Prostate gland (tissue), 2 donors: ENCODE data around the gene NTSR2.

Source experiments
- CTCF ChIP-seq, 4 experiments: fragments of 200-600 bp in 2 of 4; fragments of 450-650 bp in 2 of 4; sonication (generic) in 2 of 4; IDR thresholded peaks; 1 replicate in 3 of 4; 2 replicates in 1 of 4; pipeline ENCODE4 v1.5.1; 2016 to 2019; ENCODE audit warnings: antibody characterized with exemption in 4 of 4, mild to moderate bottlenecking in 2 of 4, moderate library complexity in 2 of 4
- POLR2AphosphoS5 ChIP-seq: sonication (generic); formaldehyde crosslinking; IDR thresholded peaks from one replicate; pipeline ENCODE4 v1.6.1; 2017; ENCODE audit warnings: antibody characterized with exemption

DNA sequence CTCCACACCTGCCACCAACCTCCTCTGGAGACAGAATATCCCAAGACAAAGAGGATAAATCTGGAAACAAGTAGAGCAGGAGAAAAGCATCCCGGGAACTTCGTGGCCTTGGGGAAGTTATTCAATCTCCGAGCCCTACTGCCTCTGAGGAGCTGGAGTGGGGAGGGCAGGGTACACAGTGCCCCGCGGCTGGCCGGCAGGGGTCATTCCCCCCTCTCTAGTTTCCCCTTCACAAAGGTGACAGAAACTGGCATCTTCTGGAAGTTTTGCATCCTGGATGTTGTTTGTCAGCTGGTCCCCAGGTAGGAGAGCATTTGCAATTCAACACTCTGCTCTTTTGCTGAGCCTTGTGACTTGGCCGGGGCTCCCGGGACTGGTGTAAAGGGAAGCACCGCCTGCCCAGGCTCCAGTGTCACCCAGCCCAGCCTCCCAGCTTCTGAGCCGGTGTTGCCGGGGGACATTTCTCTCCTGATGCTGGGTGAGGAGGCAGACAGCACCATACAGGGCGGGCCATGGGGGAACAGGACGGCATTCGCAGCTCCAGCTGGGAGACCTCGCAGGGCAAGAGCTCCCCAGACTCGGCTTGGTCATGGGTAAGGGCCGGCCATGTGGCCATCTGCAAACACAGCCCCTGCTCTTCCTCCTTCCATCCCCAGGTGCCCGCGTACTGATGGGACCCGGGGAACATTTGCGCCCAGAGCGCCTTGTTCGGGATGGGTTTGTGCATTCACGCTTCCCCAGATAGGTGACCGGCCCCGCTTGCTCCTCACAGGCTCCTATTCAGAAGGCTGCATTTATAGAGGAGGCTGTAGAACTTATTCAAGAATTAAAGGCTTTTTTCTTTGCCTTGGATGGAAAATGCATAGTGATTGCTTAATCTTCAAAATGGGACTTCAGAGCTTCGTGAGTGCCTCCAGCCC is 7.4 kb upstream of the NTSR2 start:
- TF ChIP-seq CTCF (IDR thresholded peaks at IDR 0.05) (no peak), POLR2AphosphoS5 (no peak)
